Measurements from ENCODE around the gene PIP5K1B. TPM values are rescaled to one million over a fixed set of nuclear protein-coding genes. Genes with fewer than 3 reads are reported as not detected.

PIP5K1B gene
- total RNA-seq, 1 experiment from 2014 or later = 0.20 TPM

GRCh38 chr9:68932458-68932857, 227.4 kb downstream of the PIP5K1B start (continued):
- no peak for TF ChIP-seq ATF3 (IDR thresholded peaks at IDR 0.05)
- TF ChIP-seq SRF (IDR thresholded peaks at IDR 0.05; ENCODE audit: low read depth) = no peak

- Histone ChIP-seq H4K20me1 (ENCODE audit: insufficient read depth) (no peaks in the 10 kb centered on the region), H3K4me1 (ENCODE audit: control insufficient read depth in 1 of 2, insufficient read depth in 2 of 2, low read length in 2 of 2) (no peaks in the 10 kb centered on the region), H2AFZ (ENCODE audit: low read depth, low read length, poor library complexity, severe bottlenecking) (no peak overlapping the region), H3K27ac (ENCODE audit: low read depth, low read length) (no peak overlapping the region), H3K27me3 (ENCODE audit: insufficient read depth, low read length) (peaks cover 23% of the 10 kb centered on the region), H3K36me3 (ENCODE audit: control insufficient read depth in 1 of 2, insufficient read depth in 2 of 2, low read length in 2 of 2) (no peaks in the 10 kb centered on the region), H3K4me3 (replicated peaks in 1 of 2; ENCODE audit: low read depth in 1 of 2, low read length in 2 of 2) (no peak overlapping the region), H3K4me2 (ENCODE audit: low read length) (no peak overlapping the region), H3K9ac (ENCODE audit: low read length) (no peak overlapping the region), H3K9me3 (ENCODE audit: control insufficient read depth in 1 of 2, insufficient read depth in 1 of 2, low read depth in 1 of 2, low read length in 2 of 2) (no peaks in the 10 kb centered on the region), H3K79me2 (ENCODE audit: insufficient read depth, low read length) (no peaks in the 10 kb centered on the region), H3K9me2 (ENCODE audit: insufficient read depth) (no peaks in the 10 kb centered on the region)
- intact Hi-C loops (cut with micrococcal nuclease) = loop anchor here (5.0 kb wide), 1 partner anchor 604 kb away; no protein-coding TSS in a partner anchor
- CTCF ChIA-PET = no interaction called here
- BruUV-seq (replicated peaks) = no TSS peak
- no peak for TF ChIP-seq POLR2AphosphoS5 (IDR thresholded peaks at IDR 0.05; ENCODE audit: low read depth, low read length)
- no peak for TF ChIP-seq FOSL1 (IDR thresholded peaks at IDR 0.05; ENCODE audit: low read depth)
- TF ChIP-seq SIN3A (IDR thresholded peaks at IDR 0.05; ENCODE audit: low read depth) = no peak
- TF ChIP-seq EGR1 (IDR thresholded peaks at IDR 0.05; ENCODE audit: low read depth) = no peak
- TF ChIP-seq CBX3 (IDR thresholded peaks at IDR 0.05; ENCODE audit: low read depth) = no peak
- TF ChIP-seq RAD21 (IDR thresholded peaks at IDR 0.05; ENCODE audit: low read depth) = no peak
- no peak for TF ChIP-seq EZH2phosphoT487 (IDR thresholded peaks at IDR 0.05; ENCODE audit: borderline replicate concordance)
- no peak for TF ChIP-seq JUND (IDR thresholded peaks at IDR 0.05)
- TF ChIP-seq SRF (IDR thresholded peaks at IDR 0.05; ENCODE audit: low read depth) = no peak
- TF ChIP-seq EZH2 (IDR thresholded peaks at IDR 0.05) = no peak
- no peak for TF ChIP-seq ZNF274 (IDR thresholded peaks at IDR 0.05; ENCODE audit: low read depth, low read length)
- TF ChIP-seq ZFX (IDR thresholded peaks at IDR 0.05) = no peak
- no peak for TF ChIP-seq CTCF (IDR thresholded peaks at IDR 0.05 in 2 of 3, conservative IDR thresholded peaks at IDR 0.05 in 1 of 3; ENCODE audit: borderline replicate concordance in 1 of 3, insufficient read depth in 1 of 3, low read depth in 2 of 3, low read length in 2 of 3)
- no peak for TF ChIP-seq ZBTB33 (IDR thresholded peaks at IDR 0.05; ENCODE audit: extremely low read depth, insufficient replicate concordance, low read length)
- TF ChIP-seq TCF7L2 (IDR thresholded peaks at IDR 0.05; ENCODE audit: borderline replicate concordance, extremely low read depth, insufficient read depth, insufficient read length) = no peak
- TF ChIP-seq POLR2A (IDR thresholded peaks at IDR 0.05; ENCODE audit: borderline replicate concordance, extremely low read depth, insufficient read depth, insufficient read length) = no peak
- TF ChIP-seq MAX (IDR thresholded peaks at IDR 0.05) = no peak
- no peak for TF ChIP-seq SP1 (IDR thresholded peaks at IDR 0.05; ENCODE audit: low read depth)
- no peak for TF ChIP-seq YY1 (IDR thresholded peaks at IDR 0.05; ENCODE audit: extremely low read depth, insufficient replicate concordance, low read depth, low read length)
- no peak for DNase-seq (ENCODE audit: low read depth, low spot score)
- RAD21 ChIA-PET (ENCODE audit: low non-redundant PET in 1 of 2, low total read pairs in 2 of 2, uncharacterized antibody in 2 of 2, unreplicated experiment in 2 of 2) = interaction anchor here in 1 of 2 experiments (0.5 kb wide), 1 partner anchor 89 kb away, joined by 3 read pairs; no protein-coding TSS in a partner anchor
- ATAC-seq = no peak
- POLR2A ChIA-PET = no interaction called here
Measured at GRCh38 chr9:68933434-68934328, 228.6 kb downstream of the PIP5K1B start.

All from HCT116 (cell line).